GM19351 (cell line): ENCODE measurements around the gene ERN1.
A peak's percentile ranks its signal among the peaks of the same experiment; 100 is the strongest.

Experiments used
- ATAC-seq: cut with Tn5 transposase; IDR thresholded peaks from one replicate; pipeline ENCODE4 v1.9.1; 2021; ENCODE audit warnings: mild to moderate bottlenecking, moderate library complexity; ENCODE audit not compliant: unreplicated experiment

ERN1 gene

GRCh38 chr17:64087252-64088005, 42.5 kb downstream of the ERN1 start:
- ATAC-seq: no peak

DNA sequence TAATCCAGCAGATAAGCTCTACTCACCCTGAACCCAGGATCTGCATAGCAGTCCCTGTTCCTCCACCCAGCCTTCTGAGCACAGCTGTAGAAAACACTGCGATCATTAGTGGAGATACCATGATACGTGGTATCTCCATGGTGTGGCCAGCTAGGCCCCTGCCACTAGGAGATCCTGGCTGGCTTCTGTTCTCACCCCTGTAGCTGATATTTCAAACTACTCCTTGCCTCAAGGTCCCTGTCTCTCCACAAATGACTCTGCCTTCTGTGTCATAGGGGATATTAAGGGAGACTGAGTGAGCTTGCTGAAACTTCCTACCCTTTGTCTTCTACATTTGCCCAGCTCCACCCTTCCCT, 44.3 kb downstream of the ERN1 start:
- ATAC-seq: no peak

- ATAC-seq: no peak
Observed at GRCh38 chr17:64084940-64085649, 44.8 kb downstream of the ERN1 start.

DNA sequence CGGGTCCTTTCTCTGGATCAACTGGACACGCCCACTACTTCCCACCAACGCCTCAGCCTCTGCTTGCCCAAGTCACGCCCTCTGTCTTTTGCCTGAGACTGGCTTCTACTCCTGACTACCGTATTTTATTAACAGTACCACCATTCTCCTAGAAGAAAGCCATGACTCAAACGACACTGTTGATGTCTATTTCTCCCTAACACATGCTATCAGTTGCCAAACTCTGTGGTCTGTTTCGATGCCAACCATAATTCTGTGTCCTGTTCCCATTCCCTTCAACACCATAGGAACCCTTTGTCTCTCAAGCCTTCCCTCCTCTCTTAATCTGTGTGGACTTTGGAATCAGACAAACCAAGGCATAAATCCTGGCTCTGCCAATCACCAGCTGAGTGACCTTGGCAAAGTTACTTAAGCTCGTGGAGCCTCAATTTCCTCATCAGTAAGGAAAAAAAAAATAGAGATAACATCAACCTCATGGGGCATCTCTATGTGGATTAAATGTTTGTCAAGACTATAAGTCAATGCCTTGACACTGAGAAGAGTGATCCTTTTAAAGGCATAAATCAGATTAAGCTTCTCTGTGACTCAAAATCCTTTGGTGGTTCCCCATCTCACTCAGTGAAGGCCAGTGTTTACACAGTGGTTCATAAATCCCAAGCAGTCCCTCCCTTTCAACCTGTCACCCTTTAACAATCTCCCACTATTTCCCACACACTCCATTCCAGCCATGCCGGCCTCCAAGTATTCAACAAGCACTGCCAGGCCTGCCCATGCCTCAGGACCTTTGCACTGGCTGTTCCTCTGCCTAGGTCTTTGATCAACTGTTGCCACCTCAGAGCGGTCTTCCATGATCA, 45.6 kb downstream of the ERN1 start:
- no peak for ATAC-seq

DNA sequence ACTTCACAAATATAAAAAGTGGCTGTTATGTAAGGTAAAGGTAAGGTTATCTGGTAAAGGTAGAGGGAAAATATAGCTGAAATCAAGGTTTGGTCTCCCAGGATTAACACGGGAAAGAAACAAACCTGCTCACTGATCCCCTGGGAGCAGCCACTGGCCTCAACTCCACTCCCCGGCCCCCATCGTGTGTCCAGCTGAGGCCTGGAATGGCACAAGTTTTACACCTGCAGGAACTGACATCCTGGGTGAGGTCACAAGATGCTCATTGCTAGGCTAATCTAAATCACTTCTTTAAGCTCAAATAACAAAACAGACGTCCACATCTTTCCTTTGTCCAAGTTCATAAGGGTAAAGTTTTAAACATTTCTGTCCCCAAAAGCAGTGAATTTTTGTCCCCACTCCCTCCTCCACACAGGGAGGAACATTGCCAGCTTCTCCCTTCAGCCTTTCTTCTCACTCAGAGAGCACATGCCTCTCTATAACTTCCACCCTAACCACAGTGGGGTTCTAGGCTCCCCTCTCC, 46.3 kb downstream of the ERN1 start:
- ATAC-seq: no peak

DNA sequence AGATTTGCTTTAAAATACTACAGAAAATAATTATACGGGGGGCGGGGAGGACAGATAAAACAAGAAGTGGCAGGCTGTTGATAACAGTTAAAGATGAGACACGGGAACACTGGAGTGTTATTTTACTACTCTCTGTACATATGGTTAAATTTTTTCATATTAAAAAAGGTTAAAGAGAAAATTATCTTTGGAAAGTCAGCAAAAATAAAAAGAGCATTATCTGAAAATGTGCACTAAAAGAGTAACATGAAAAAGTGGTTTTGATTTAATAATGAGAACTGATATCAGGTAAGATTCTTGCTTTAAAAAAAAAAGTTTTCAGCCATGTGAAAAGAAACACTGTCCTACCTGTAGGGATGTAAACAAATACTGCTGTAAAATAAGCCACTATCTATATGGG, 46.9 kb downstream of the ERN1 start:
- no peak for ATAC-seq

- peak; percentile 58 for ATAC-seq
Observed at GRCh38 chr17:64081802-64082799, 47.8 kb downstream of the ERN1 start.

DNA sequence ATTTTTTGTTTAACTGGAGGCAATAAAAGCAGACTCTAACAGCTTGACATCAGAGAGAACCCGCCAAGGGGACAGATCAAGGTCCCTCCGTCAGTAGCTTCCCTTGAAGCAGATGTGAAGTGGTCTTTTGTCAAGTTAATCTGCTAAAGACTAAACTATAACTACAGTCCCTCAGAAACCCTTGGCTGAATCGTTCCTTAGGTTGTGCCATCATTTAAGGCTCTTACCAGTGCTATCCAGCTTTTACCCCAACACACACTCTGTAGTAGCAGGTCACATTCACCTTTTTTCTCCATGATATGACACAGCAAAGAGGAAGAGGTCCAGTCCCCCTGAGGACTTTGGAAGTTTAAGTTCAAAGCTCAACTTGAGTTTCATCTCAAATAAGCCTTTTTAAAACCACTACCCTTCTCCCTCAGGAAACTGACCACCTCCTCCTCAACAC, 49.7 kb downstream of the ERN1 start:
- no peak for ATAC-seq

DNA sequence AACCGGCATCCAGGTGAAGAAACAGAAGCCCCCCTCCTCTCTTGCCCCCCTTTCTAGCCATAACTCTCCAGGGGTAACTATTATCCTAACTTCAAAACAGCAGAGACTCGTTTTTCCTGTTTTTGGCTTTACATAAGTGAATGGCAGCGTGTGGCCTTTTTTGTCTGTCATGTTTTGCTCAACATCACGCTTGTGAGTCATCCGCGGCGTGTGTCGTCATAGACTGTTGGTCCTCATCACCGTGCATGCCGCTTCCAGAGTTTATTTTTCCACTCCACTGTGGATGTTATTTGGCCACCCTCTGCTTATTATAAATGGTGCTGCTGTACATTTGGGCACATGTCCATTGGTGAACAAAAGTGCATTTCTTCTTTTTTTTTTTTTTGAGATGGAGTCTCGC, 52.6 kb downstream of the ERN1 start:
- ATAC-seq: no peak

- no peak for ATAC-seq
Observed at GRCh38 chr17:64075913-64076312, 54.0 kb downstream of the ERN1 start.

DNA sequence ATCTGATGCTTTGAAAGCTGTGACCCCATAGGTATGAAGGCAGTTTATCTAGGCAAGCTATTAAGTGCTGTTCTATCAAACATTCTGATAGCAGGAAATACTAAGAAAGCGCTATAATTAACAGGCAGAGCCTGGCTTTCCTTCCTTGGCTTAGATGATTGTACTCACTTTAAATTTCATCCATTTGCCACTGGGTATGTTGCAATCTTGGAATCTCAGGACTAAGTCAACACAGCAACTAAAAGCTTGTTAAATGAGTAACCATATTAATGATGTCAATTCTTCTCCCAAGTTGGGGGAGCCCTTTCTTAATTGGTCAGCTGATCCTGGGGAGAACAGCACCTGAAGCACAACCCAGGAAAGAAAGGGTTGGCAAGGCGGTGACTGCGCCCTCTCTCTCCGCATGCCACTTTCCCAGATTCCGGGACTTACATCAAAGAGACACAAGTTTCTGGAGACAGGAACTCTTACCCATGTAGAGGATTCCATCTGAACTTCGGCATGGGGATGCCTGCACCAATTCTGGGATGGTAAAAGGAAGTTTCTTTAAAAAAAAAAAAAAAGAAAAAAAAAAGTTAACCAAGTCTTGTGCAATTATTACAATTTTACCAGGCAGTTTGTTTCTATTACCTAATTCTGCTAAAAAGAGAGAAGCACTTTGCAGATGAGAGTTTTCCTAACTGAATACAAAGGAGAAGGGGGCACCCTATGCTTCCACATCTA, 55.1 kb downstream of the ERN1 start:
- ATAC-seq: peak; percentile 4

DNA sequence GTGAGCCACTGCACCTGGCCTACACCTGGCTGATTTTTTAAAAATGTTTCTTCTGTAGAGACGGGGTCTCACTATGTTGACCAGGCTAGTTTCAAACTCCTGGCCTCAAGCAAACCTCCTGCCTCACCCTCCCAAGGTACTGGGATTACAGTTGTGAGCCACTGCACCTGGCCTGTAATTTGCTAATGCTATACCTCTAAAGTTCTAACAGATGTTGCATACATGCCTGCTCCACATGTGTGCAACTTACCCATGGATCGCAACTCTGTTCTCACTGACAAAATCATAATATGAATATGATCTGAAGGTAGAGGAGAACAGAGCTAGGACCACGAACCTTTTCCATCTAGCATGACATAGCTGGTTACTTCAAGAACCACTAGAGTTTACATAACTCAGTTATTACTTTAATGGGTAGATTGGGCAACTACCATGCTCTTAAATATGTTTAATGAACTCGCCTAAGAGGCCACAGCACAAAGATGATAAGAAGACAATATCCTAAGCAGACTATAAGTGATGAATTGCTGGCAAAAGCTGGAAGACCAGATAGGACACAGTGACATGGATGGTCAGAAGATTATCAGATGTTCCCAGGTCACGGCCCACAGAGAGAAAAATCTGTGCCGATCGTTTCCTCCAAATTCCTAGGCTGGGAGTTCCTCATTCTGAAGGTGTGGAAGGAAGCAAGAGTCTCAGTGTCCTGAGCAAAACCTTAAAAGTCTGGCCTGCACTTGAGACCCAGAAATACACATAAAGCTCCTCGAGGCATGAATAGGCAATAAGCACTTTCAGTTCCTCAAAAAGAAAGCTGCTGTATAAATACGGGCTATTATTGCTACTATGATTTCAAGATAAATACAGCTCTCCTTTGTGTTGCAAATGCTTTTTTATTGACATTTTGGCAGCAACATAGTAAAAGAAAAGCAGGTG, 55.9 kb downstream of the ERN1 start:
- ATAC-seq: peak; percentile 78

GRCh38 chr17:64071111-64071510, 58.8 kb downstream of the ERN1 start:
- ATAC-seq: no peak

DNA sequence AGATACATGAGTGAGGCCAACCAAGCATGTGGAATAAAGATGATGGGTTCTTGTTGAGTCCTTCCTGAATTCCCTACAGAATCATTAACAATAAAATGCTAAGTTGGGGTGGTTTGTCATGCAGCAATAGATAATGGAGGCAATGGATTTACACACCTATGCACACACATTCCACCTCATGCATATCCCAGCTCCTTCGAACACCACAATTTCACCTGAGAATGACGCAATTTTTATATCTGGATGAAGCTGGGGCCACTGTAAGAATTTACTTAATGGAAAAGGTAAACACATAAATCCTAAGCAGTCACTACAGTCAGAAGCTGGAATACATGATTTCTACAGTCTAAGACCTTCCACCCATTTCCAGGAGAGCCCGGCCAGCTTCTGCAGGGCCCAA, 59.7 kb downstream of the ERN1 start:
- no peak for ATAC-seq

DNA sequence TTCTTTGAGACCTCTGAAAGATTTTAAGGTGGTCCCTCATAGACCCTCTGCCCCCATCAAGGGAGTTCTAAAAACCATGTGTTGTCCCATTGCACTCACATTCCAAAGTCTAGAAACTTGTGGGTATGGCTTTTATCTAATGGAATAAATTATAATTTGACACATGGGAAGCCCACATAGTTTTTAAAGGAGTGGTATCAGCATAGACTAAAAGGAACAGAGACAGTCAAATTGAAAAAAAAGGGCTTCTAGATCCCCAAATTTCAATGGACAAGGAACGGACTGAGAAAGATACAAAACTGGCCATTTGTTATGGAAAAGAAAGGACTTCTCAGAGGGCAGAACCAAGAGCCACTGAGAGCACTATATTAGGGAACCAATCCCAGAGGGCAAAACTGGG, 60.8 kb downstream of the ERN1 start:
- ATAC-seq: no peak

DNA sequence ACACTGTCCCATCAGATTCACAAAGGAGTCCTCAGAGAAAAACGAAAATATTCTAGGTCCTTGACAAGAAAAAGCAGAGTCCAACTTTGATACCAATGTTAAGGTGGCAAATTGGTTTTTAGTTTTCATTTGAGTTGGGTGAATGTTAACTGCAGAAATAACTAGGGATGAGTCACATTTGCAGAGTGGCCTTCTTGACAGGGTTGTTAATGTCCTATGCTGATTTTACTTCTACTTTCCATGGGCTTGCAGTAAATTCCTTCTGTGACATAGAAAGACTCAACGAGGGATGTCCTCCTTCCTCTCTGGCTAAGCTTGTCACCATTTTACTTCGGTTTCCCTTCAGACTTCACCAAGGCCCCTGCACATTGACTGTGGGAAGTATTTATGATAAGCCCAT, 62.3 kb downstream of the ERN1 start:
- no peak for ATAC-seq

- ATAC-seq: no peak
Observed at GRCh38 chr17:64066716-64067115, 63.2 kb downstream of the ERN1 start.

GRCh38 chr17:64065161-64065560, 64.8 kb downstream of the ERN1 start:
- ATAC-seq: no peak
